Measurements from ENCODE around the gene ARPP21.

DNA sequence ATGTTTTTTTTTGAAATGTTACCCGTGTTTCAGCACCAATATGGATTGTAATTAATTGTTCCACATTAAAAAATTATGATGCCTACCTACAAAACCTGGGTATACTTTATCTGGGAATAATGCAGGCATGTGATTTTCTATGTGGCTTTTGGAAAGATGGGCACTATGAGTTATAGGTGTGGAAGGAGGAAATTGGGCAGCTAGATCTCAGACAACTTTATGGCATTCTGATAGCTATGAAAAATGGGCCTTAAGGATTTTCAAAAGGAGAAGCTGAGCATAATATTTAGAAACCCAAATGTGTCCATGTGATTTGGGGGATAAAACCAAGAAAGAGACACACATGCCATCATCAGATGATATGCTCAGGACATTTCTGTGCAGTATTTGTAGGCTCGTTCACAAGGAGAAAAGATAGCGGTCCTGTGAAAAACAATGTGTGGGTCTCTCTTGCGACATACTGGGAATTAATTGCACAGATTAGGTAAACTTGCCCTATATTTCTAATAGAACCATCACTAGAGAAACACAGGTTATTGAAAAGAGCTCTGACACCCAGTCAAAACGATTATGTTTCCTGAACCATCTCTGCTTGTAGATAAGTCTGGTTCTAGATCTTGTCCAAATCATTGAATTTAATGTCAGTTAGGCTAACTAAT lies 35.3 kb downstream of the ARPP21 start:
- TF ChIP-seq, protein P1, sequence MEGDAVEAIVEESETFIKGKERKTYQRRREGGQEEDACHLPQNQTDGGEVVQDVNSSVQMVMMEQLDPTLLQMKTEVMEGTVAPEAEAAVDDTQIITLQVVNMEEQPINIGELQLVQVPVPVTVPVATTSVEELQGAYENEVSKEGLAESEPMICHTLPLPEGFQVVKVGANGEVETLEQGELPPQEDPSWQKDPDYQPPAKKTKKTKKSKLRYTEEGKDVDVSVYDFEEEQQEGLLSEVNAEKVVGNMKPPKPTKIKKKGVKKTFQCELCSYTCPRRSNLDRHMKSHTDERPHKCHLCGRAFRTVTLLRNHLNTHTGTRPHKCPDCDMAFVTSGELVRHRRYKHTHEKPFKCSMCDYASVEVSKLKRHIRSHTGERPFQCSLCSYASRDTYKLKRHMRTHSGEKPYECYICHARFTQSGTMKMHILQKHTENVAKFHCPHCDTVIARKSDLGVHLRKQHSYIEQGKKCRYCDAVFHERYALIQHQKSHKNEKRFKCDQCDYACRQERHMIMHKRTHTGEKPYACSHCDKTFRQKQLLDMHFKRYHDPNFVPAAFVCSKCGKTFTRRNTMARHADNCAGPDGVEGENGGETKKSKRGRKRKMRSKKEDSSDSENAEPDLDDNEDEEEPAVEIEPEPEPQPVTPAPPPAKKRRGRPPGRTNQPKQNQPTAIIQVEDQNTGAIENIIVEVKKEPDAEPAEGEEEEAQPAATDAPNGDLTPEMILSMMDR (conservative IDR thresholded peaks at IDR 0.05; ENCODE audit: low read length), result no peak
- TF ChIP-seq EZH2phosphoT487 (IDR thresholded peaks at IDR 0.05; ENCODE audit: borderline replicate concordance, low read depth, low read length), result no peak

Data from OCI-LY7 (cell line).